HG03103 (cell line): Measurements from ENCODE around the gene ALX4.

Experiments
- ATAC-seq: cut with Tn5 transposase; IDR thresholded peaks from one replicate; pipeline ENCODE4 v1.9.1; 2021; ENCODE audit warnings: low read depth; ENCODE audit not compliant: unreplicated experiment

ALX4 gene

DNA sequence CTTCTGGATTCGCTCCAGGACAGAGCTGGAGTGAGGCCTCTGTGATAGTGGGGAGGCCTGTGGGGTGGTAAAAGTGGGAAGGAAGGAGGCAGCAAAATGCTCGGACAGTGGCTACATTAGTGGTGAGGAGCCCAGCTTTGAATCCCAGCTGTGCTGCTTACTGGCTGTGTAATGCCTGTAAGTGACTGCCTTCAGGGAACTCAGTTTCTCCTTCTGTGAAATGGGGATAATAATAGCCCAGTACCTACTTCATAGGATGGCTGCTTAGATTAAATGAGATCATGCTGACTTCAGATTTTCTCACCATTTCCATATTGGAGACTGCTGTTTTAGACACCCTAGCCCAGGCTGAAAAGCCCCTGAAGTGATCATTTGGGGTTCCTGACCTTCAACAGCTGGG lies 8.4 kb upstream of the ALX4 start:
- ATAC-seq, result no peak

DNA sequence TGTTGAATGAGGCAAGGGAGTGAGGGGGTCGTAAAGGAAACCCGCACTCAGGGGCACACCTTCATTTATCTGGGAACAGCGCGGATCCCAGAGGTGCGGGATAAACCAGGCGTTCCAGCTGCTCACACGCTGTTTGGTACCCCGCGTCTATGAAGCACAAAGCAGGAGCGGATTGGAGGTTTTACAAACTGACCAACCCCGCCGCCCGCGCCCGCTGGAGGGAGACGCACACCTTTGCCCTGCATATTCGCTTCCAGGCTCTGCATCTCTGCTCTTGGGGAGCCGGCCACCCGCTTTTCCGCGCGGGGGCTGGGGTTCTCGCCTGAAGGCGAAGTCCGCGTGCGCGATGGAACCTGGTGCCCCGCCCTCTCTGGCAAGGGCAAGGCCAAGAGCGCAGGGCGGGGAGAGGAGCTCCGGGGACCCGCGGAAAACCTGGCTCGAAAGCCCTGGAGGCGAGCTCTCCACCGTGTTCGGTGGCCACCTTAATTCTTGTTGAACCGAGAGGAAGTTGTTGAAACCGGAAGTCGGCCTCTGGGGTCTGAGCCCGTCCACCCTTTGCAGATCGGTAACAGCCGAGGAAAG lies 6.8 kb upstream of the ALX4 start:
- no peak for ATAC-seq

DNA sequence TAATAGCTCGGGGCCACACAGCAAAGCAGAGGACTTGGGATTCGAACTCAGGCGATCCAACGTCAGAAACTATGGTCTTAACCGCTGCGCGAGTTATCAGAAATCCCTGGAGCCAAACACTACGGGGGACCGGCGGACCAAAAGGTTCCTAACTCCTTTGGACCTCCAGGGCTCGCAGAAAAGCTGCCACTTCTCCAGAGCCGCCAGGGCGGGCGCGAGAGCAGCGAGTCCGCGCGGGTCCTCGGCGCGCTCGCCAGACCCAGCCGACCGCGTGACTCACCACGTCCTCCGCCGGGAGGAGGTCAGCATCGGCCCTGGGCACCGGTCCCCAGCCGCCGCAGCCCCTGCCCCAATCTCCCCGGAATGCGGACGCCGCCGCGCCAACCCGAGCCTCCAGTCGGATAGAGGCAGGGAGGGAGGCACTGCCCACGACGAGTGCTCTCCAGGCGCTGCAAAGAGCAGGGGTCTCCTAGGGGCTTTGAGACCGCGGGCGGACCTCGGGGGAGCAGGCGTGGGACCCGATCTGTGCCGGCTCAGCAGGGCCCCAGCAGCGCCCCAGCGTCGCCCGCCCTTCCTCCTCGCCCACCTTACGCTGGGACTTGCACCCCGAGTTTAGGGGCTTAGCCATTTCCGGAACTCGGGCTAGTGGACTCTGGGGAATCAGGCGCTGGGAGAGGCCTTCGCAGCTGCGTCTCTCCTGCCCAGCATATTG lies 6.2 kb upstream of the ALX4 start:
- ATAC-seq, result no peak

DNA sequence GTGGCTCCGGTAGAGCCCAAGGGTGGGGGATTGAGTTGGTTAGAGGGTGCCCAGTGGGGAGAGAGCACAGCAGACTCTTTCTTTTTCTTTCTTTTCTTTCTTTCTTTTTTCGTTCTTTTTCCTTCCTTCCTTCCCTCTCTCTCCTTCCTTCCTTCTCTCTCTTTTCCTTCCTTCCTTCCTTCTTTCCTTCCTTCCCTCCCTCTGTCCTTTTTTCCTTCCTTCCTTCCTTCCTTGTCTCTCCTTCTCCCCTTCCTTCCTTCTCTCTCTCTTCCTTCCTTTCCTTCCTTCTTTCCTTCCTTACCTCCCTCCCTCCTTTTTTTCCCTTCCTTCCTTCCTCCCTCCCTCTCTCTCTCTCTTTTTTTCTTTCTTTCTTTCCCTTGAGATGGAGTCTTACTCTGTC lies 4.8 kb upstream of the ALX4 start:
- no peak for ATAC-seq

DNA sequence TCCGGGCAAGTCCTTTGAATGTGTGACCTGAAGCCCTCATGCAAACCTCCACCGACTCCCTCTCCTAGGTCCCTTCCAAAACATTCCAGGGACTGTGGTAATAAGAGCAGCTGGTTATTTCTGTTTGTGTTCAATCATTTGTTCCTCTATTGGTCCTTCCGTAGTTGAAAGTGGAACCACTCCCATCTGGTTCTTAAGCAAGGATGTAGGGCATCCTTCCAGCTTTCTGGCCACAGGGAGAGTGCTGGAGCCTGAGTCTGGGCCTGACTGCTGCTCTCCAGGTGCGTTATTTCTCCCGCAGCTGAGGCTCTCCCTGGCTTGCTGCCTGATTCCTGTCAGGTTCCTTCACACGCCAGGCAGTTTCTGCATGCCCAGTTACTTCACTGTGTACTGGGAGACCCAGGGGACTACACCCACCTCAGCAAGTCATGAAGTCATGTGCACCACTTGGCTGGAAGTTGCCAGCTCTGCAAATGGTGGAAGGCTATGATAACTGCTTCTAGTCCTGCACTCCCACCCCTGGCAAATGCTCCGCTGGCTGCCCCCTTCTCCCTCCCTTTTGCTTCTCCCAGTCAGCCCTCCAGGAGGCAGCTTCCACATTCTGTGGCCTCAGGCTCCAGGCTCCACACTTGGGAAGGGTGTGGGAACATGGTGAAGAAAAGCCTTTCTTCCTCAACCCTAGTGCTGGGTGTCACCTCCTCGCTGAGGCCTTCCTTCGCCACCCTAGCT lies 4.0 kb upstream of the ALX4 start:
- ATAC-seq, result no peak

DNA sequence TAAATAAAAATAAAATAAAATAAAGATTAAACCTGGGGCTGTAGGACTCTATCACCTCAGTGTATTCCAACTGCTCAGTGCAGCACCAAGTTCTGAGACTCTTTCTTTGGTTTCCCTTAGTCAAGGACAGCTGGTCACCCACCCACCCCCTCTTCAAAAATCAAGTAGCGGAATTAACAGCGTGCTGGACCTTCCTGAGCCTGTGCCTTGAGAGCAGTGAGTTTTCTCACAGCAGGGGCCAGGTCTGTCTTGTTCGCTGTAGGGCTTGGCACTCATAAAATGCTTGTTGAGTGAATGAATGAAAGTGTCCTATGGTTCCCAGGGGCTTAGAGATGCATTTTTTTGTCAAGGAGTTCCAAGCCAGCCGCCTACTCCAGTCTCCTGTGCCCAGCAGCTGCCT lies 2.9 kb upstream of the ALX4 start:
- no peak for ATAC-seq

DNA sequence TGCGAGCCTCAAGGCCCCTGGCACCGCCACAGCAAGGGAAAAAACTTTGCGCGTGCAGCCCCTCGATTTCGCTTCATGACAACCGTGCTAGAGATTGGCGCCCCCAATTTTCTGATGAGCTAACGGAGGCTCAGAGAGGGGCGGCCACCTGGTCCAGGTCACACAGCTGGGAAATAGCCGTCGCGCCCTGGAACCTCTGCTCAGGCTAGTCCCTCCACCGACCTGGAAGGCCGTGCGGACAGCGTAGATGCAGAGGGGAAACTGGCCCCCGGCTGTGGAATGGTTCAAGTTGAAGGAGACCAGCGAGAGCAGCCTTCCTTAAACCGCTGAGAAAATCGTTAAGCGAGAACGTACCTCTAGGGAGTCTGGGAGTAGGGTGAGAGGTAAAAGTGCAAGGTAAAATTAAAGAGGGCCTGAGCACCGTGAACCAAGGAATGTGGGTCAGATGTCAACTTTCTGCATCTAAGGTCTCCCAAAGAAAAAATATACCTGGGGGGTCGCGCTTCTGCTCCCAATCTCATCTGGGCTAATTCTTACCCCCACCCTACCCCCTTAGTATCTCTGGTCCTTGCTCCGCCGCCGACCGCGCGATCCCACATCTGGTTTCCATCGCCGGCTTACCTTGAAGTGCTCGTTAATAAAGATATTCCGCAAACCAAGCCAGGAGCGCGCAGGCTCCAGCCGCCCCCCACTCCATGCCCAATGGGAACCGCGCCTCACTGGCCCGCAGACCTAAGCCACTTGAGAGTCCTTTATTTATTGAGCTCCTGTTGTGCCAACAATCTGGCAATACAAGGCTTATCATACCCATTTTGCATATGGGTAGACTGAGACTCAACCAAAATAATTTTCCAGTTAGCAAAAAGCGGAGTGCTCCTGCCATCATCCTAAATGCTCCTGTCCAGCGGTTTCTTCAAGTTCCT lies 1.7 kb upstream of the ALX4 start:
- no peak for ATAC-seq

DNA sequence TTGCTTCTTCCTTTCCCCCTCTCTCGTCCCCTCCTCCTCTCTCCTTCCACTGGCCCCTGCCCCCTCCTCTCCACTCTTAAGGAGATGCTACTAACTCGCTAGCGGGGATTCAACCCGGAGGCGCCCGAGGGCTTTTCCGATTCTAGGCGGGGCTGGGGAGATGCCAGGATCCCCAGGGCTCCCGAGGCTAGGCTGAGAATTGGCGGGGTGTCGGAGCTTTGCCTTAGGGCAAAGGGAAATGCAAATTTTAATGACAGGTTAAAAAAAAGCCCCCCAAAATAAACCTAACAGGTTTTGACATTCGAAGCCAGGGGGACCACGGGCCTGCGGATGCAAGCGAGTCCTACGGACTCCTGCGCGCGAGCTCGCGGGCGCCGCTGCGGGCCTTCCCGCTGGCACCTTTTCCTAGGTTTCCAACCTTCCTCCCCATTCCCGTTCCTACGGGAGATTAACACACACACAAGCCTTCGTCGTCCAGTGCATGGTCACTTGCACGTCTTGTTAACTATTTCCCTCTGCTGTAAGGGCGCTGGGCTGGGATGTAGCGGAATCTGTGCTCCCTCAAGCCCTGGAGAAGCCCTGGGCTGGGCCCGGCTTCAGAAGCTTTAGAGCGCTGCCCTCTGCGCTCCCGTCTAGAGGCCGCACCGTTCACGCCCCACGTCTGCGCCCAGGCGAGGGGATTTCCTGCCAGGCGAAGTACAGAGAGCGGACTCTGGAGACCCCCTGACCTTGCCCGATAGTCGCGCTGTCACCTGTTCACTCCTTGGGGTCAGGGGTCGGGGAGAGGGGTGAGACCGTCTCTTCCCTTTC lies 729 bp upstream of the ALX4 start:
- ATAC-seq, result no peak

DNA sequence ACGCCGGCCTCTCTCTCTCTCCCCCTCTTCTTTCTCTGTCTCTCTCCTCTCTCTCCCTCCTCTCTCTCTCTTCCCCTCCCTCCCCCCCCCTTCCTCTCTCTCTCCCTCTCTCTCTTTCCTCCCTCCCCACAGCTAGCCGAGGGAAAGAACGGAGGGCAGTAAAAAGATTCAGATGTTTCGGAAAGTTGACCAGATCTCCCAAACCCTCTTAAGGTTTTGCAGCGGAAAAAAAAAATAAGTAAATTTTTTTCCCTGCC lies 195 bp upstream of the ALX4 start:
- ATAC-seq, result no peak

DNA sequence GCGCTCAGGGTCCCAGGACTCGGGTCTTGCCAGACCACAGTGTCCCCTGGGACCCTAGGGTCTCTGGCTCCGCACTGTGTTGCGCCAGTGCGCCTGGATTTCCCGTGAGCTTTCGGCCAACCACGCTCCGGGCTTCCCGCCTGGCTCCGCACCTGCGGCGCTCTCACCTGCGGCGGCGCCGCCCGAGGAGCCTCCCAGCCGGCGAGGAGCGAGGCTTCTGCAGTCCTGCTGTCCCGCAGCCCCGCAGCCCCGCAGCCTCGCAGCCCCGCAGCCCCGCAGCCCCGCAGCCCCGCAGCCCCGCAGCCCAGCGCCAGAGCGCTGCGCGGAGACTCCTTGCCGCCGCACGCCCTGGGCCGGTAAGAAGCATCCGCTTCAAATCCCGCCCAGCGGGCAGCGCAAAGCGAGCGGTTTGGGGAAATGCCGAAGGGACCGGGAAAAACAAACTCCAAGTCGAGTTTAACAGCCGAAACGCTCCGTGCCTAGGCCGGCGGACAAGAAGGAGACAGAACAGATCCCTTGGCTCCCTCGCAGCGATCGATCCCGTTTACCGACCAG lies 939 bp downstream of the ALX4 start:
- no peak for ATAC-seq

DNA sequence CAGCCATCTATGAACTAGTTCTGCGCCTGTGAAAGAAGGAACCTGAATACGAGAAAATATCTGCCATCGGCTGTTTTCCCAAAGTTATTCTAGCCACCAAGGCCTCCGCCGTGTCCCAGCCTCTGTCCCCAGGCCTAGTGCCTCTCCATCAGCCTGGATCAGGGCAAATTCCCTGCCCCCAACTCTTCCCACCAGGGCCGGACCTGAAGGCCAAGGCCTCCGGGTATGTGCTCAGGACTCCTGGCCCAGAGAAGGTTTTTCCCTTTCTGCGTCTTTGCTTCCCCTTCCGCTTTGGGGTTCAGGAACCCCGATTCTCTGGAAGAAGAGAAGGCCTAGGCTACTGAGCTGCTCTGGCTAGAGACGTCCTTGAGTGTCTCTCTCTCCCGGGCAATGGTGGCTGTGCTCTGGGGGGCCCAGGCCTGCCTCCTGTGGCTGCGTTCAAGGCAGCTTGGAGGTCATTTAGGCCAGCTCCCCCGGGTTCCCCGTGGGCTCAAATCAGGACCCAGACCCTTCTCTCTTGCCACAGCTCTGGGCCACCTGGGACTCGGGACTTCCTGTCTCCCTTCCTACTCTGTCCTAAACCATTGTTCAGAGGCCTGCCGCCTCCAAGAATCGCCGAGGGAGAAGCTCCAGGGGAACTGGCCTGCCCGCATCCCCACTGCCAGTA lies 1.6 kb downstream of the ALX4 start:
- ATAC-seq, result no peak

DNA sequence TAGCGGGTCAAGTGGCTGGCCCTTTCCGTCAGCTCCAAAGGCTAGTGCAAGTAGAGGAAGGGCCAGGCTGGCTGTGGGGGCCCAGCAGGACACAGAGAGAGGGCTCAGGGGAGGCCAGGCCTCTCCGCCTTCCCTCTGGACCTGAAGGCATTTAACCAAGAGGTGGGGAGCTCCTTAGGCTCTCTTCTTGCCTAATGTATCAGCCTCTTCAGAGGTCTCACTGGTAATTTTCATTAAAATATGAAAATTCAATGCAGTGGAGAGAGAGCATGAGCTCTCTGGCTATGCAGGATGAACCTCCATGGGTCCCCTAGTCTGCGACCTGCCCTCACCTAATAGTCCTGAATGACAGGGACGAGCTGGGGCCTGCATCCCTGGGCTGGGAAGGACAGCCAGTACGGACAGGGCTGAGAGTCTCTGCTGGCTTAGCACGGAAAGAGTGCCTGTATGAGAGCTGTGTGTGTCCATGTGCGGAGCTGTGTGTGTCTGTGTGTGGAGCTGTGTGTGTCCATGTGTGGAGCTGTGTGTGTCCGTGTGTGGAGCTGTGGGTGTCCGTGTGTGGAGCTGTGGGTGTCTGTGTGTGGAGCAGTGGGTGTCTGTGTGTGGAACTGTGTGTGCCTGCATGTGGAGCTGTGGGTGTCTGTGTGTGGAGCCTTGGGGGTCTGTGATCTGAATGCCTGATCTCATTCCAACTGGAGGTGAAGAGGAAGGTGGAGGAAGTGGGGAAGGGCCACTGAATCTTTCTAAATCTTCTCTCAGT lies 2.4 kb downstream of the ALX4 start:
- no peak for ATAC-seq

DNA sequence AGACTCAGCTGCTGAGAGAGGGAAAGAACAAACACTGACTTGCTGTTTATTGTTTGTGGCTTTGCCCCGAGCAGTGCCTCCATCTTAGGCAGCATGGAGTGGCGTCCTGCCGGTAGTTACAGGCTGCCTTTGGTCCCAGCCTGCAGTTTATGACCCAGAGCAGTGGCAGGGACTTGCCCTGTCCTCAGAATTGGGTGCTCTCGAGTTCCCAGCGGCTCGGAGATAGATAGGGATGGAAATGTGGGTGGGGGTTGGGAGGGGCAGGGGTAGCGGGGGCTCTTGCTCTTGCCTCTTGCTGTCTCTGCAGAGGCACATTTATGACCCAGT lies 3.1 kb downstream of the ALX4 start:
- ATAC-seq, result no peak

DNA sequence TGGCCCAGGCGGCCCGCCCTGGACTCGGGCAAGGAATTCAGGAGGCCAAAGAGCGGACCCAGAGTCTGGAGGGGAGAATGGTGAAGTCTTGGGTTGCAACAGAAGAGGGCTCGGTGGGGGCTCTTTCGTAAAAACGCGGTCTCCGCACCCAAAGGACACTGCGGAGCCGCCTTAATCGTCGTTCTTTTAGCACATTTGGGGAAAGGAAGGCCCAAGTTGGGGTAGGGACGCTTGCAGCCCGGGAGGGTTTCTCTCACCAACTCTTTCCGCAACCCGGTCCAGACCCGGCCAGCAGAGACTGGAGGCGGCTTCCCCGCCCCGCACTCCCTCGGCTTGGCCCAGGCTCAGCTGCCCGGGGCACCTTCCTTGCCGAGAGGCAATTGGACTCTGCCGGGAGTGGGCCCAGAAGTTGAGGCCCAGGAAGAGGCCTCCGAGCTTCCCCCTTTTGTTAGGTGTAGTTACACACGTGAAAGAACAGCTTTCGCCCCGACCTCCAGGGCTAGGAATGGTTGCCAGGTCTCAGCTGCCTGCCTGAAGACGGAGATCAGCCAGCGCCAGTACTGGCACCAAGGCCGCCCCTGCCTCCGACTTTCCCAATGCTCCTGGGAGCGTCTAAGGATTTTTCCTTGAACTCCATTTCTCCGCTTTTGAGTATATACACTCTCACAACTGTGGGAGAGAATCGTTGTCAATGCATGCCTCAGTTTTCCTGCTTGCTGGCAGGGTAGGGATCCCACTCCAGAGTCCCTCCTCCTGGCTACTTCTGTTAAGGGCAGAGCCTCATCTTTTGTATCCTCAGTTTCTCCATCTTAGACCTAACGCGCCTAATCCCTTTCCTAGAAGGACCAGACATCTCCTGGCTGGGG lies 3.7 kb downstream of the ALX4 start:
- ATAC-seq, result no peak

DNA sequence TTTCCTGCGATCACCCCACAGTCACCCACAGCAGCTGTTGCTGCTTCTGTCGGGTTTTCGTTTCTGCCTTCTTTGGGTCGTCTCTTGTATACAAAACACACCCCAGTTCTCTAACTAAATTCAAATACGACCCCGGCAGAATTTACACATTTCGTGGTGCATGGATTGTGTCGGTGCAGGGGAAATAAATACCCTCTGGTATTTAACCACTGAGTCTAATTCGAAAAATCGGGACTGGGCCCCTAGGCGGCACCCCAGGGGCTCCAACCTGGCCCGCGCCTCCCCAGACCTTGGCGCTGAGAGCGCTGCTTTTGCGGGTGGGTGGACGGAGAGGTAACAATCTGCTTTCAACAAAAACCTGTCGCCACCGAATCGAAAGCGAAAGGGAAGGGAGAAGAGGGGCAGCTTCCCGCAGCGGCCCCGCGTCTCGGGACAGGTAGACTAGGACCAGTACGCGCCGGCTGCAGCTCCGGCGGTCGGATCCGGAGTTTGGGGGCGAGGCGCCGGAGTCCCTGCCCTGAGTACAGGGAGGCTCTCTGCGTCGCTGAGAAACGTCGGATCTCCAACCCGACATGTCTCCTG lies 4.4 kb downstream of the ALX4 start:
- ATAC-seq, result no peak

DNA sequence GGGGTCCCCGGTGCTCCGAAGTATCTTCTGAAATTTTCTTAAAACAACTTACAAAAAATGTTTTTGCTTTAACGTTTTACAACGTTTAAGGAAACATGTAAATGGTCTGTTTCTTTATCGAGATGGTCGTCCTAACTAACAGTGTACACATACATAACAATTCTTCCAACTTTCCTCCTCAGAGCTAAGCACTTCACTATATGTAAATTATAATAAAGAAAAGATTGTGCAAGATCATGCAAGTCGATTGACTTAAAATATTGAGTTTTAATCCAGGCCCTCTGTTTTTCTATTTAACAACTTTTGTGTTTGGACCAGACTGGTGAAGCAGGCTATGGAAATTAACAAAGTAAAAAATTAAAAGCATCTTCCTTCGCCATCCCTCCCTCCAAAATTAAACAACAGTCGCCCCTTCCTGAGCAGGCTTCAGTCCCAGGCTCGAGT lies 4.9 kb downstream of the ALX4 start:
- no peak for ATAC-seq

DNA sequence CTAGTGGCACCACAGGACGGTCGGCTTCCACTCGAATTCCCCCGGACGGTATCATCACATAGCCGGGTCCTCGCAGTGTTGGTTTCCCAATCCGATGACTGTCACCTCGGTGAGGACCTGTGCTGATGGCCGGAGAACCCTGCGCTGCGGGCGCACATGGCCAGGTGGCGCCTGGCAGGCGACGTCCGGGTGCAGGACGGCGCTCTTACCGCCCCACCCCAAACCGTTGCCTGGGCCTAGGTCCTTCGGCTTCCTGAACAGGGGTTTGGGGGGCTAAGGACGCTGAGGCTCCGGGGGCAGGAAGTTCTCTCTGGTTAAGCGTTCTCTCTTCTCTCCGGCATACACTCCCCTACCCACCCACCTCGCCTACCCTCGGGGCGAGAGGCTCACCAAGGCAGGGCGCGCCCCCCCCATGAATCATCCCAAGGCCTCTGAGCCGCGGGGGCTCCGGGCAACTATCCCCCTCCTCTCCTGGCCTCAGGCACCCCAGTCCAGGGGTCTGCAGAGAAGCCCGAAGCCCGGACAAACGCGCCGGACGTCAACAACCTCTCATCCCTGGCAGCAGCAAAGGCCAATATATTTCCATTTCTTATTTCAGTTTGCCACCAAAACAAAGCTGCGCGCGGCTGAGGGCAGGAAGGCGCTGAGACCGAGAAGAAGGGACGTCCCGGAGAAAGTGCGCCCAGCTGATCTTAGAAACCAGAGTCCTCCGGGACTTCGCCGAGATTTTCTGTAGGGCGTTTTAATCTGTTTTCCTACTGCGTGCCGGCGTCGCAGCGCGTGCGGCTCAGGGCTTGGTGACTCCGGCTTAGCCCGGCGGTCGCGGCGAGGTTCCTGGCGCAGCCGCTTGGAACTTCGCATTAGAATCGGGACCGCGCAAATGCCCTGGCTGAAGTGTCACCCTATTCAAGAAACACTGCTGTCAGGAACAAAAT lies 5.6 kb downstream of the ALX4 start:
- no peak for ATAC-seq
